ENCODE measurements around the gene TH. TPM values are rescaled to one million over a fixed set of nuclear protein-coding genes. Genes with fewer than 3 reads are reported as not detected.
A peak's percentile ranks its signal among the peaks of the same experiment; 100 is the strongest.

The TH gene
- total and polyA plus RNA-seq, 9 of the 15 experiments (the other 6 are each of a cell fraction or from before 2014, with no cell fraction given), result not detected

- TF ChIP-seq HES1 (IDR thresholded peaks at IDR 0.05; ENCODE audit: low read depth), result no peak
- TF ChIP-seq FOXO4 (CRISPR knock-in tag; IDR thresholded peaks at IDR 0.05), result no peak
- no peak for TF ChIP-seq DACH1 (IDR thresholded peaks at IDR 0.05; ENCODE audit: partially characterized antibody)
Measured at GRCh38 chr11:2199466-2200341, 28.1 kb upstream of the TH start (continued).

DNA sequence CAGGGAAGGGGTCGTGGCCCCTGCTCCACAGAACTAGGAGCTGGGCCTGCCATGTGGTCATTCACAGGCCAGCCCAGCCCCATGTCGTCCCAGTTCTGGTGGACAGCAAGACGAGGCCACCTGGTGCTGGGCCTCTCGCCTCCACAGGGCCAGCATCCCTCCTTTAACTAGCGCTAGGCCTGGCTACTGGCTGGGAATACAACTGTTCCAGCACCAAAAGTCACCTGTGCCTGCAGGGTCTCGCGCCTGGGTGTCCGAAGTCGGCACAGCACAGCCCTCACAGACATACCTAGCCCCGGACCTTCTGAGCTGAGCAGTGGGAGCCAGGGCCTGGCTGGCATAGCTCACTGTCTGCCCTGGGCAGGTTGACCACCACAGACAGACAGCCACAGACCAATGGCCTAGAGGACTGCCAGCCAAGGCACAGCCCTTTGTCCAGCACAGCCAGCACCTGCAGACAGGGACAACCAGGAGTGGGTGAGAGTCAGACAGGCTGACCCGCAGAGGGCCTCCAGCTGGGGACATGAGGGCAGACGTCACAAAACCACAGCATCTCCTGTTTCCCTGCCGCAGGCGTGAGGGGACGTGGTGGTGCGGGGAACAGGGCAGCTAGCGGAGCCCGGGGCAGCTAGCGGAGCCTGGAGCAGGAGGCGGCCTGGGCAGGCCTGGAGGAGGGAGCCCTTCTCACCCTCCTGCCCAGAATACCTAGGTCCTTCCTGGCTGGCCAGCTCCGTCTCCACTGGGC is 27.2 kb upstream of the TH start:
- TF ChIP-seq FOXP1 (CRISPR knock-in tag; IDR thresholded peaks at IDR 0.05), result no peak
- TF ChIP-seq, protein P1, sequence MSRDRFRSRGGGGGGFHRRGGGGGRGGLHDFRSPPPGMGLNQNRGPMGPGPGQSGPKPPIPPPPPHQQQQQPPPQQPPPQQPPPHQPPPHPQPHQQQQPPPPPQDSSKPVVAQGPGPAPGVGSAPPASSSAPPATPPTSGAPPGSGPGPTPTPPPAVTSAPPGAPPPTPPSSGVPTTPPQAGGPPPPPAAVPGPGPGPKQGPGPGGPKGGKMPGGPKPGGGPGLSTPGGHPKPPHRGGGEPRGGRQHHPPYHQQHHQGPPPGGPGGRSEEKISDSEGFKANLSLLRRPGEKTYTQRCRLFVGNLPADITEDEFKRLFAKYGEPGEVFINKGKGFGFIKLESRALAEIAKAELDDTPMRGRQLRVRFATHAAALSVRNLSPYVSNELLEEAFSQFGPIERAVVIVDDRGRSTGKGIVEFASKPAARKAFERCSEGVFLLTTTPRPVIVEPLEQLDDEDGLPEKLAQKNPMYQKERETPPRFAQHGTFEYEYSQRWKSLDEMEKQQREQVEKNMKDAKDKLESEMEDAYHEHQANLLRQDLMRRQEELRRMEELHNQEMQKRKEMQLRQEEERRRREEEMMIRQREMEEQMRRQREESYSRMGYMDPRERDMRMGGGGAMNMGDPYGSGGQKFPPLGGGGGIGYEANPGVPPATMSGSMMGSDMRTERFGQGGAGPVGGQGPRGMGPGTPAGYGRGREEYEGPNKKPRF (IDR thresholded peaks at IDR 0.05; ENCODE audit: low read depth, low read length), result no peak
- TF ChIP-seq THRAP3 (IDR thresholded peaks at IDR 0.05; ENCODE audit: borderline replicate concordance), result no peak
- H3K4me3 ChIP-seq, result no peak overlapping the region
- in situ Hi-C loops (cut with MboI) (no loop called here), intact Hi-C loops (cut with micrococcal nuclease) (loop anchor here (10.0 kb wide), 1 partner anchor 336 kb away; no protein-coding TSS in a partner anchor)
- no peak for FAIRE-seq
- BruUV-seq (replicated peaks), result no TSS peak
- CTCF ChIA-PET (ENCODE audit: low intra/inter-chr PET ratio), result interaction anchor here (0.8 to 3.2 kb wide), 2 partner anchors 95 to 221 kb away, joined by 6 to 41 read pairs; no protein-coding TSS in a partner anchor
- no peak overlapping the region for H3K27ac ChIP-seq (ENCODE audit: extremely low read depth, low read depth, low read length)
- peak overlapping the region in 1 of 2 experiments; percentile 43; a peak in 2 of 4 replicates for H3K9ac ChIP-seq (ENCODE audit: insufficient read depth in 1 of 2, low read depth in 2 of 2, low read length in 2 of 2)
- 11% methylated on average over 20 of the region's 21 CpGs for WGBS (ENCODE audit: insufficient coverage, low coverage, missing lambda C conversion rate)
- no peak overlapping the region for H2AFZ ChIP-seq (ENCODE audit: low read depth, low read length)
- ATAC-seq, result no peak
- no peaks in the 10 kb centered on the region for H3K36me3 ChIP-seq (ENCODE audit: control insufficient read depth, insufficient read depth, low read length)
- no peak overlapping the region for H3K4me2 ChIP-seq (ENCODE audit: insufficient read depth, low read length)
- H3K9me3 ChIP-seq (replicated peaks; ENCODE audit: control insufficient read depth, insufficient read depth, low read depth, low read length), result no peaks in the 10 kb centered on the region
- POLR2A ChIA-PET, result interaction anchor here (0.6 to 1.0 kb wide), 3 partner anchors 105 to 222 kb away, joined by 3 to 4 read pairs (median 4); no protein-coding TSS in a partner anchor
- H3K4me1 ChIP-seq (replicated peaks in 1 of 2; ENCODE audit: control insufficient read depth in 2 of 2, insufficient read depth in 2 of 2, low read length in 2 of 2), result peaks cover 0 to 71% of the 10 kb centered on the region in 2 experiments; a peak in 3 of 5 replicates
- no peaks in the 10 kb centered on the region for H3K9me1 ChIP-seq (ENCODE audit: control insufficient read depth, insufficient read depth, low read length)
- H3K27me3 ChIP-seq (ENCODE audit: control insufficient read depth in 2 of 2, insufficient read depth in 2 of 2, low read length in 2 of 2), result peaks cover 0 to 26% of the 10 kb centered on the region in 2 experiments; a peak in 2 of 5 replicates
- H3K79me2 ChIP-seq (ENCODE audit: control insufficient read depth, insufficient read depth, low read length), result no peaks in the 10 kb centered on the region
- H4K20me1 ChIP-seq (replicated peaks; ENCODE audit: control insufficient read depth, insufficient read depth, low read length), result peaks cover 4% of the 10 kb centered on the region
- DNase-seq (ENCODE audit: extremely low read depth in 1 of 4, low spot score in 3 of 4), result no peak

Data from K562 (cell line).